ENCODE measurements around the gene SCG2. TPM values are rescaled to one million over a fixed set of nuclear protein-coding genes. Genes with fewer than 3 reads are reported as not detected.
A peak's percentile ranks its signal among the peaks of the same experiment; 100 is the strongest.

SCG2 gene
- total RNA-seq, 1 experiment from 2014 or later, result 19.8 TPM

GRCh38 chr2:223586261-223586660, 15.9 kb downstream of the SCG2 start:
- TF ChIP-seq, protein P1, sequence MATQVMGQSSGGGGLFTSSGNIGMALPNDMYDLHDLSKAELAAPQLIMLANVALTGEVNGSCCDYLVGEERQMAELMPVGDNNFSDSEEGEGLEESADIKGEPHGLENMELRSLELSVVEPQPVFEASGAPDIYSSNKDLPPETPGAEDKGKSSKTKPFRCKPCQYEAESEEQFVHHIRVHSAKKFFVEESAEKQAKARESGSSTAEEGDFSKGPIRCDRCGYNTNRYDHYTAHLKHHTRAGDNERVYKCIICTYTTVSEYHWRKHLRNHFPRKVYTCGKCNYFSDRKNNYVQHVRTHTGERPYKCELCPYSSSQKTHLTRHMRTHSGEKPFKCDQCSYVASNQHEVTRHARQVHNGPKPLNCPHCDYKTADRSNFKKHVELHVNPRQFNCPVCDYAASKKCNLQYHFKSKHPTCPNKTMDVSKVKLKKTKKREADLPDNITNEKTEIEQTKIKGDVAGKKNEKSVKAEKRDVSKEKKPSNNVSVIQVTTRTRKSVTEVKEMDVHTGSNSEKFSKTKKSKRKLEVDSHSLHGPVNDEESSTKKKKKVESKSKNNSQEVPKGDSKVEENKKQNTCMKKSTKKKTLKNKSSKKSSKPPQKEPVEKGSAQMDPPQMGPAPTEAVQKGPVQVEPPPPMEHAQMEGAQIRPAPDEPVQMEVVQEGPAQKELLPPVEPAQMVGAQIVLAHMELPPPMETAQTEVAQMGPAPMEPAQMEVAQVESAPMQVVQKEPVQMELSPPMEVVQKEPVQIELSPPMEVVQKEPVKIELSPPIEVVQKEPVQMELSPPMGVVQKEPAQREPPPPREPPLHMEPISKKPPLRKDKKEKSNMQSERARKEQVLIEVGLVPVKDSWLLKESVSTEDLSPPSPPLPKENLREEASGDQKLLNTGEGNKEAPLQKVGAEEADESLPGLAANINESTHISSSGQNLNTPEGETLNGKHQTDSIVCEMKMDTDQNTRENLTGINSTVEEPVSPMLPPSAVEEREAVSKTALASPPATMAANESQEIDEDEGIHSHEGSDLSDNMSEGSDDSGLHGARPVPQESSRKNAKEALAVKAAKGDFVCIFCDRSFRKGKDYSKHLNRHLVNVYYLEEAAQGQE (IDR thresholded peaks at IDR 0.05; ENCODE audit: low read depth), result no peak
- TF ChIP-seq EZH2 (IDR thresholded peaks at IDR 0.05), result no peak
- TF ChIP-seq ELF1 (IDR thresholded peaks at IDR 0.05; ENCODE audit: borderline replicate concordance, low read depth), result no peak
- TF ChIP-seq RAD21 (IDR thresholded peaks at IDR 0.05; ENCODE audit: low read depth), result no peak
- TF ChIP-seq YY1 (IDR thresholded peaks at IDR 0.05; ENCODE audit: extremely low read depth, insufficient replicate concordance, low read depth, low read length), result no peak
- no peak for TF ChIP-seq SRF (IDR thresholded peaks at IDR 0.05; ENCODE audit: low read depth)
- no peak for TF ChIP-seq POLR2AphosphoS5 (IDR thresholded peaks at IDR 0.05; ENCODE audit: low read depth, low read length)
- TF ChIP-seq SIN3A (IDR thresholded peaks at IDR 0.05; ENCODE audit: low read depth), result no peak
- no peak for TF ChIP-seq POLR2A (IDR thresholded peaks at IDR 0.05; ENCODE audit: borderline replicate concordance, extremely low read depth, insufficient read depth, insufficient read length)
- TF ChIP-seq FOSL1 (IDR thresholded peaks at IDR 0.05; ENCODE audit: low read depth), result no peak
- no peak for TF ChIP-seq ZNF274 (IDR thresholded peaks at IDR 0.05; ENCODE audit: low read depth, low read length)
- no peak for TF ChIP-seq ZFX (IDR thresholded peaks at IDR 0.05)
- H2AFZ ChIP-seq (ENCODE audit: low read depth, low read length, poor library complexity, severe bottlenecking), result peak overlapping the region; percentile 76
- POLR2A ChIA-PET, result interaction anchor here (0.7 kb wide), 1 partner anchor 23 kb away, joined by 3 read pairs; no protein-coding TSS in a partner anchor
- no peak overlapping the region for H3K4me3 ChIP-seq (replicated peaks in 1 of 2; ENCODE audit: low read depth in 1 of 2, low read length in 2 of 2)
- H3K36me3 ChIP-seq (ENCODE audit: control insufficient read depth in 1 of 2, insufficient read depth in 2 of 2, low read length in 2 of 2), result no peaks in the 10 kb centered on the region
- no peaks in the 10 kb centered on the region for H3K27me3 ChIP-seq (ENCODE audit: insufficient read depth, low read length)
- no peak overlapping the region for H3K27ac ChIP-seq (ENCODE audit: low read depth, low read length)
- peaks cover 17 to 27% of the 10 kb centered on the region in 2 experiments; a peak in 3 of 4 replicates for H3K4me1 ChIP-seq (ENCODE audit: control insufficient read depth in 1 of 2, insufficient read depth in 2 of 2, low read length in 2 of 2)
- RAD21 ChIA-PET (ENCODE audit: low non-redundant PET in 1 of 2, low total read pairs in 2 of 2, uncharacterized antibody in 2 of 2, unreplicated experiment in 2 of 2), result no interaction called here
- H3K9me2 ChIP-seq (ENCODE audit: insufficient read depth), result no peaks in the 10 kb centered on the region
- intact Hi-C loops (cut with micrococcal nuclease), result no loop called here
- no peak for ATAC-seq
- H4K20me1 ChIP-seq (ENCODE audit: insufficient read depth), result no peaks in the 10 kb centered on the region
- CTCF ChIA-PET, result no interaction called here
- DNase-seq (ENCODE audit: low read depth, low spot score), result no peak
- no TSS peak for BruUV-seq (replicated peaks)
- peak overlapping the region; percentile 30; the same call in 1 of the 2 replicates for H3K4me2 ChIP-seq (ENCODE audit: low read length)
- H3K9me3 ChIP-seq (ENCODE audit: control insufficient read depth in 1 of 2, insufficient read depth in 1 of 2, low read depth in 1 of 2, low read length in 2 of 2), result no peaks in the 10 kb centered on the region
- no peaks in the 10 kb centered on the region for H3K79me2 ChIP-seq (ENCODE audit: insufficient read depth, low read length)
- no peak overlapping the region for H3K9ac ChIP-seq (ENCODE audit: low read length)
